ENCODE data around the gene CTTNBP2NL.
"Not testable (repeated sequence)": the region's sequence is repeated elsewhere in the genome, so short reads cannot be mapped to it uniquely, and the experiment has no call there.

CTTNBP2NL gene

GRCh38 chr1:112423207-112423606 lies 27.2 kb downstream of the CTTNBP2NL start:
- peak; percentile 49 for FAIRE-seq

DNA sequence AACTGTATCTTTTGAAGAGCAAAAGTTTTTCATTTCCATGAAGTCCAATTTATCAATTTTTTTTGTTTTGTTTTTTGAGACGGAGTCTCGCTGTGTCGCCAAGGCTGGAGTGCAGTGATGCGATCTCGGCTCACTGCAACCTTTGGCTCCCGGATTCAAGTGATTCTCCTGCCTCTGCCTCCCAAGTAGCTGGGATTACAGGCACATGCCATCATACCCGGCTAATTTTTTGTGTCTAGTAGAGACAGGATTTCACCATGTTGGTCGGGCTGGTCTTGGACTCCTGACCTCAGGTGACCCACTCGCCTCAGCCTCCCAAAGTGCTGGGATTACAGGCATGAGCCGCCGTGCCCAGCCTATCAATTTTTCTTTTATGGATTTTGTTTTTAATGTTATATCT lies 27.7 kb downstream of the CTTNBP2NL start:
- not testable (repeated sequence) for FAIRE-seq; DNase-seq (ENCODE audit: low spot score)

More at GRCh38 chr1:112423207-112423606, 27.2 kb downstream of the CTTNBP2NL start:
- no peak for DNase-seq (ENCODE audit: low spot score)

- DNase-seq (ENCODE audit: low spot score) (no peak), FAIRE-seq (no peak)
Observed at GRCh38 chr1:112429749-112430148, 33.7 kb downstream of the CTTNBP2NL start.

- DNase-seq (ENCODE audit: low spot score) (no peak), FAIRE-seq (no peak)
Observed at GRCh38 chr1:112431038-112431437, 35.0 kb downstream of the CTTNBP2NL start.

GRCh38 chr1:112435448-112435847 lies 39.4 kb downstream of the CTTNBP2NL start:
- FAIRE-seq, result no peak

DNA sequence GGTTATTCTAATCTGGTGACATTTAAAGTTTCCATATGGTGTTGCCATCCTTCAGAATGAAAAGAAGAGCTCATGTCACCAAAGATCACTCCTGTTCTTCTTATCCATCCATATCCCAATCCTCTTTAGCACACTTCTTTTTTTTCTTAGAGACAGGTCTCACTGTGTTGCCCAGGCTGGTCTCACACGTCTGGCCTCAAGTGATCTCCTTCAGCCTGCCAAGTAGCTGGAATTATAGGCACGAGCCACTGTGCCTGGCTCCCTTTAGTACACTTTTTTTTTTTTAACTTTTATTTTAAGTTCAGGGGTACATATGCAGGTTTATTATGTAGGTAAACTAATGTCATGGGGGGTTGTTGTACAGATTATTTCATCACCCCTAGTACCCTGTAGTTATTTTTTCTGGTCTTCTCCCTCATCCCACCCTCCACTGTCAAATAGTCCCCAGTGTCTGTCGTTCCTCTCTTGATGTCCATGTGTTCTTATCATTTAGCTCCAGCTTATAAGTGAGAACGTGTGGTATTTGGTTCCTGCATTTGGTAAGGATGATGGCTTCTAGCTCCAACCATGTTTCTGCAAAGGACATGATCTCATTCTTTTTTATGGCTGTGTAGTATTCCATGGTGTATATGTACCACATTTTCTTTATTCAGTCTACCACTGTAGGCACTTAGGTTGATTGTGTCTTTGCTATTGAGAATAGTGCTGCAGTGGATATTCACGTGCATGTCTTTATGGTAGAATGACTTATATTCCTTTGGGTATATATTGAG lies 40.6 kb downstream of the CTTNBP2NL start:
- FAIRE-seq, result no peak
- no peak for DNase-seq (ENCODE audit: low spot score)

More at GRCh38 chr1:112435448-112435847, 39.4 kb downstream of the CTTNBP2NL start:
- DNase-seq (ENCODE audit: low spot score), result no peak

DNA sequence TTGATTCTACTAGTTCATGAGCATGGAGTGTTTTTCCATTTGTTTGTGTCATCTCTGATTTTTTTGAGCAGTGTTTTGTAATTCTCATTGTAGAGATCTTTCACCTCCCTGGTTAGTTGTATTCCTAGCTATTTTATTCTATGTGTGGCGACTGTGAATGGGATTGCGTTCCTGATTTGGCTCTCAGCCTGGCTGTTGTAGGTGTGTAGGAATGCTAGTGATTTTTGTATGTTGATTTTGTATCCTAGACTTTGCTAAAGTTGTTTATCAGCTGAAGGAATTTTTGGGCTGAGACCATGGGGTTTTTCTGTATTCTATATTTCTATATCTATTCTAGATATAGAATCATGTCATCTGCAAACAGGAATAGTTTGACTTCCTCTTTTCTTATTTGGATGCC lies 42.1 kb downstream of the CTTNBP2NL start:
- FAIRE-seq; DNase-seq (ENCODE audit: low spot score): not testable (repeated sequence)

- DNase-seq (ENCODE audit: low spot score), result no peak
- no peak for FAIRE-seq
Observed at GRCh38 chr1:112439592-112439991, 43.6 kb downstream of the CTTNBP2NL start.

DNA sequence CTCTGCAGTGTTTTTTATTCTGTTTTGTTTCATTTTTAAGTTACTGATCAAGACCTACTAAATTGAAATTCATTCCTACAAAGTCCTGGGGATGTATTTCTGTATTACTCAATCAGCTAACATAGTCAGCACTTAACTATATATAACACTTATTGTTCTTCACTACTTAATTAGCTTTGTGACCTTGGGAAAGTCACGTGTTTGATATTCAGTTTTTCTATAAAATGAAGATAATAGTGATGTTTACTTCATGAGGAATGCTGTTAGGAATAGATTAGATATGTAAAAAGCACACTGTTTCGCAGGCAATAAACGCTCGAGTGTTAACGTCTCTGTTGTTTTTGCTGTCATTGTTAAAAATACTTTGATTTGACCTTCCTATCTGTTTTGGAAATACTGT lies 44.6 kb downstream of the CTTNBP2NL start:
- FAIRE-seq, result no peak
- DNase-seq (ENCODE audit: low spot score), result no peak

DNA sequence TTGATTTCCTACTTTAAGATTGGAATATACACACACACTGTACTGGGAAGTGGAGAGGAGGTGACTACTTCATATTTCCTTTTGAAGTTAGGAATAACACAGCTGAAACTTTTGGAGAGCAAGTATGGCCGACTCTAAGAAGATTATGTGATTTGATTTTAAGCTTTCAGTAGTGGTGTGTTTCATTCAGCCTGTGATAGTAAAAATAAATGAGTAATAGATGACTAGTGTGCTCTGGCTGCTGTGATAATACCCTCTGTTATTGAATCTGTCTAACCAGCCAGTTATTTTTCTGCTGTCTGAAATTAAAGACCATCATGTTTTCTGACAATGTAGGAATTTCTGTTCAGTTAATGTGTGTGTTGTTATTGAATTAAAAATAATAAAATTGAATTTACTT lies 48.3 kb downstream of the CTTNBP2NL start:
- FAIRE-seq, result peak; percentile 86
- DNase-seq (ENCODE audit: low spot score), result peak; percentile 60

DNA sequence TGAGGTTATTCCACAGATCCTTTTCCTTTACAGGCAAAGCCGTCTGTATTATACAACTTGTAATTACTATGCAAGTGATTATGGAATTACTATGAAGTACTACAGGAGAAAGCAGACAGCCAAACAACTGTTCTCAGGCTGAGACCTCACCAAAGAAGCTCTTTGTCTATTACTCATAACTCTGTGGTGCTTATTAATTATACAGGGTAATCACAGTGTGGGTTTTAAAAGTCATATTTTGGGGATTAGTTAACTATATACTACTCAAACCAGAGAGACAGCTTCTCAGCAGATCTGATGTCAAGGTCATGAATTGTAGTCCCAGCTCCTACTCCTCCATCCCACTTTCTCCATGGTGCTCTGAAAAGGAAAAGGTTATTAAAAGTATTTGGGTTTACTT lies 49.6 kb downstream of the CTTNBP2NL start:
- DNase-seq (ENCODE audit: low spot score) (no peak), FAIRE-seq (no peak)

- FAIRE-seq (no peak), DNase-seq (ENCODE audit: low spot score) (no peak)
Observed at GRCh38 chr1:112446411-112446810, 50.4 kb downstream of the CTTNBP2NL start.

DNA sequence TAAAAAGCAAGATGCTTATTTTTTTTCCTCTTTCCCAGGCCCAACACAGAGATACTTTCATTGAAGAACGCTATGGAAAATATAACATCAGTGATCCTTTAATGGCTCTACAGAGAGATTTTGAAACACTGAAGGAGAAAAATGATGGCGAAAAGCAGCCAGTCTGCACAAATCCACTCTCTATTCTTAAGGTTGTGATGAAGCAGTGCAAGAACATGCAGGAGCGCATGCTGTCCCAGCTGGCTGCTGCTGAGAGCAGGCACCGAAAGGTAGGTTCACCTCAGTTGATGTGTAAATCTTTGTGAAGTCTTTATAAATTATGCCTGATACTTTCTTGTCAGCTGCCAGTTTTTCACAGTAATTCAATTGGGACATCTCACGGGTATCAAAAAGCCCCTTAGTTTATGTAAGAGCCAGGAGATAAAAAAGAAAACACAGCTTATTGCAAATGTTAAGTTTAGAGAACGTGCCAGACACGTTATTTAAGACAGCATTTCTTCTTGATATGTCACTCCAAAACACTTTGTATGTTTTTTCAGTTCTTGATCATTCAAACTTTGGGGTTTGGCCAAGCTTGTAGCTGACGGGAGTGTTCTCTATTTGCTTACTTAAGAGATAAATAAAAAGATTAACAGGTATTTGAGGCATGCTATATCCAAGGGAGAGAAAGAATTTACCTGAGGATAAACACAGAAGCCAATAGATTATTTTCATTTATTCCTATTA lies 53.1 kb downstream of the CTTNBP2NL start:
- FAIRE-seq (no peak), DNase-seq (ENCODE audit: low spot score) (no peak)

DNA sequence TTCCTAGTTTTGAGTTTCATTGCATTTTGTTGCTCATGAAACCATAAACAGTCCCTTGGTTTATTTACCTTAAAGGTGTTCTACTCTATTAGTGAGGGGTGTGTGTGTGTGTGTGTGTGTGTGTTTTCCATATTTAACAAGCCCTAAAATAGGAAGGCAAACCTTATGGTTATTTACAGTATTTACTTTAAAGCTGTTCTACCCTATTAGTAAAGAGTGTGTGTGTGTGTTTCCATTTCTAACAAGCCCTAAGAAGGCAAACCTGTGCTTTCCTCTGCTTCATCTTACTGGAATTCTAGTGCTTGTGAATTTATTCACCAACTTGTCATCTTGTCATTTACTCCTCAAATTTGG lies 53.6 kb downstream of the CTTNBP2NL start:
- FAIRE-seq, result no peak
- no peak for DNase-seq (ENCODE audit: low spot score)

- FAIRE-seq (no peak), DNase-seq (ENCODE audit: low spot score) (no peak)
Observed at GRCh38 chr1:112450773-112451172, 54.8 kb downstream of the CTTNBP2NL start.

- DNase-seq (ENCODE audit: low spot score); FAIRE-seq: not testable (repeated sequence)
Observed at GRCh38 chr1:112451301-112451700, 55.3 kb downstream of the CTTNBP2NL start.

DNA sequence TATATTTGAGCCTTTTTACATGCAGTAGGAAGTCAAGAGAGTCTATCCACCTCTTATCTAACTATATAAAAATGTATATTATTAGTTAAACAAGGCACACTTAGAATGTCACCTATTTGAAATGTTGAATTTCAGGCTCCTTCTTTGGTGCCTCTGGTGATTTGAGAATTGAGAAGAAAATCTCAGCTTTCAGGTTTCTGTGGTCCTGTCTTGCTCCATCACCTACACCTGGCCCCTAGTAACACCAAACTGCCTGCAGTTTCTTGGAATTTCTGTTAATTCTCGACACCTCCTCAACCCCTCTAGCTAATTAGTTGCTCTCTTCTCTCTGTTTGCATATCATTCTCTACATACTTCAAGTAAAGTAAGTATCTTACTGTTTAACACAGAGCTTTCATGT lies 57.9 kb downstream of the CTTNBP2NL start:
- DNase-seq (ENCODE audit: low spot score) (no peak), FAIRE-seq (no peak)

DNA sequence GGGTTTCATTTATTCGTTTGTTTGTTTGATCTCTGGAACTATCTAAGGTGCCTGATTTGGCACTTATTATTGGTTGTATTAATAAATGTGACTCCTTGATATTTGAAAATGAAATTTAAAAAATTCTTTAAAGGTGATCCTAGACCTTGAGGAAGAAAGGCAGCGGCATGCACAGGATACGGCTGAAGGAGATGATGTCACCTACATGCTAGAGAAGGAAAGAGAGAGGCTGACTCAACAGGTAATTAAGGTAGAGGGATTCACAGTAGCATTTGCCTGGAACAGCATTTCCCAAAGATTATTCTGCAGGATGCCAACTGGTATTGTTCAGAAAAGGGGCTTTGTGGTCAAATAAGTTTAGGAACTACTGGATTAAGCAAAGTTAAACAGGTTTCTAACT lies 58.3 kb downstream of the CTTNBP2NL start:
- FAIRE-seq, result no peak
- DNase-seq (ENCODE audit: low spot score), result peak; percentile 24

GRCh38 chr1:112457241-112457640 lies 61.2 kb downstream of the CTTNBP2NL start:
- DNase-seq (ENCODE audit: low spot score) (no peak), FAIRE-seq (no peak)

- no peak for FAIRE-seq
- no peak for DNase-seq (ENCODE audit: low spot score)
Observed at GRCh38 chr1:112457955-112458354, 61.9 kb downstream of the CTTNBP2NL start.

DNA sequence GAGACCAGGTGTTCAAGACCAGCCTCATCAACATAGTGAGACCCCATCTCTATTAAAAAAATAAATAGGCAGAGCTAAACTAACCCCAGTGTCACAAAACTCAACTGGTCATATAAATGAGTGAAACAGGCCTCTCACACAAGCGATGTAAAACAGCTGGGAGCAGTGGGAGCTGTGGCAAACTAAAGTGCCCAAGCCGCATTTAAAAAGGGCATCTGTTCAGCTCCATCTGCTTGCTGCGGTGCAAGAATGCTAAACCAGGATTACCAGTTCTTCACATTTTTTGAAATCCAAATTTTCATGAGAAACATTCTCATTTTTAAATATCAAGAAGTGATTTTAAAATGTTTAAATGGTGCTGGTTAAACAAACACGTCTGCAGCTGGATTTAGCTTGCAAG lies 62.7 kb downstream of the CTTNBP2NL start:
- FAIRE-seq (no peak), DNase-seq (ENCODE audit: low spot score) (no peak)

DNA sequence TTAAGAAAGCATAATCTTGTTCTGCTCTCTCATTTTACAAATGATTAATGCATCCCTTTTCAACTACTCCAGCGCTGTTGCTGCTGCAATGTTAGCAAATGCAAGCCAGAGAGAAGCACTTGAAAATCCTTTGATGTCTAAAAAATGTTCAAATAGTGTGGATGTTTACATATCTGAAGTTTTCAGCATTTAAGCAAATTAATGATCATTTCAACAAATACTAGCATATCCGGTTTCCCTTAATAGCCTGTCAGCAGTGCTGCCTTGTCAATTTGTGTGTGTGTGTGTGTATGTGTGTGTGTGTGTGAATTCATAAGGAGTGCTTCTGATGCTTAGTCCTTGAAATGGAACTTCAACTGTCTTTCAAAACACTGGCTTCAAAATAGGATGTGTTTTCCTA lies 64.6 kb downstream of the CTTNBP2NL start:
- FAIRE-seq, result no peak
- no peak for DNase-seq (ENCODE audit: low spot score)
